HEK293T (cell line): Measurements from ENCODE around the gene DNAI2.

Experiments
- ELF4 ChIP-seq: fragments of 450-650 bp; IDR thresholded peaks from 2 replicates; pipeline ENCODE4 v1.6.1; 2017; ENCODE audit warnings: antibody characterized with exemption
- FOXK2 ChIP-seq: fragments of 450-650 bp; IDR thresholded peaks from 2 replicates; pipeline ENCODE4 v1.6.1; 2016; ENCODE audit warnings: mild to moderate bottlenecking
- FOXM1 ChIP-seq: fragments of 450-650 bp; IDR thresholded peaks from 2 replicates; pipeline ENCODE4 v1.6.1; 2017; ENCODE audit warnings: mild to moderate bottlenecking, borderline replicate concordance
- NFRKB ChIP-seq: fragments of 450-650 bp; IDR thresholded peaks from 2 replicates; pipeline ENCODE4 v1.6.1; 2016; ENCODE audit warnings: mild to moderate bottlenecking, moderate library complexity
- SP1 ChIP-seq: fragments of 450-650 bp; IDR thresholded peaks from 2 replicates; pipeline ENCODE4 v1.6.1; 2017
- SUZ12 ChIP-seq: fragments of 450-650 bp; IDR thresholded peaks from 2 replicates; pipeline ENCODE4 v1.6.1; 2016; ENCODE audit warnings: mild to moderate bottlenecking
- TARDBP ChIP-seq: fragments of 450-650 bp; IDR thresholded peaks from 2 replicates; pipeline ENCODE4 v1.6.1; 2016
- TF ChIP-seq, protein P1 (sequence below): fragments of 450-650 bp; IDR thresholded peaks from 2 replicates; pipeline ENCODE4 v1.6.1; 2016

DNA sequence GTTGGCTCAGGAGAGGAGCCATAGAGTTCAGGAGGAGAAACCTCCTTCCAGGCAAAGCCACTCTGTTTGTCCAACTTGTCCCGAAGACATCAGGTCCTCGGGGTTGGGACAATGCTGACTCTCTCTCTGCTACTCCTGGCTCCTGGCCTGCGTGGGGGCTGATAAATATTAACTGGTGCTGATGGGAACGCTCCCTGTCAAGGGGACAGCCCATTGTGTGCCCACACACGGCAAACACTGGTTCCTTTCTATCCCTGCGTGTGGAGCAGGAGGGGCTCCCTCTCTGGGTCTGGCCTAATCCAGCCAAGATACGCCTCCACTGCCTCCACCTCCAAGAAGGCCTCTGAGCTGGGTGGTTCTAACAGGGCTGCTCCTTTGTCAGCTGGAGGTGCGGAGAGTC is 56.4 kb downstream of the DNAI2 start:
- no peak for TF ChIP-seq SUZ12
- TF ChIP-seq TARDBP = no peak
- TF ChIP-seq SP1 = no peak
- no peak for TF ChIP-seq ELF4
- TF ChIP-seq FOXM1 = no peak
- TF ChIP-seq, protein P1, sequence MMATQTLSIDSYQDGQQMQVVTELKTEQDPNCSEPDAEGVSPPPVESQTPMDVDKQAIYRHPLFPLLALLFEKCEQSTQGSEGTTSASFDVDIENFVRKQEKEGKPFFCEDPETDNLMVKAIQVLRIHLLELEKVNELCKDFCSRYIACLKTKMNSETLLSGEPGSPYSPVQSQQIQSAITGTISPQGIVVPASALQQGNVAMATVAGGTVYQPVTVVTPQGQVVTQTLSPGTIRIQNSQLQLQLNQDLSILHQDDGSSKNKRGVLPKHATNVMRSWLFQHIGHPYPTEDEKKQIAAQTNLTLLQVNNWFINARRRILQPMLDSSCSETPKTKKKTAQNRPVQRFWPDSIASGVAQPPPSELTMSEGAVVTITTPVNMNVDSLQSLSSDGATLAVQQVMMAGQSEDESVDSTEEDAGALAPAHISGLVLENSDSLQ = no peak
- no peak for TF ChIP-seq FOXK2
- TF ChIP-seq NFRKB = no peak
